HCT116 (cell line): Measurements from ENCODE around the gene NAB1.

Experiments
- CBX3 ChIP-seq: IDR thresholded peaks from 2 replicates; pipeline ENCODE4 v1.6.1; 2012; ENCODE audit warnings: low read depth
- CEBPB ChIP-seq: IDR thresholded peaks from 2 replicates; pipeline ENCODE4 v1.6.1; 2012; ENCODE audit warnings: low read depth
- EGR1 ChIP-seq: IDR thresholded peaks from 2 replicates; pipeline ENCODE4 v1.6.1; 2012; ENCODE audit warnings: low read depth
- EZH2 ChIP-seq: fragments of 200-600 bp; sonication (generic); IDR thresholded peaks from 2 replicates; pipeline ENCODE4 v1.6.1; 2017; ENCODE audit warnings: antibody characterized with exemption, mixed run types
- EZH2phosphoT487 ChIP-seq: fragments of 200-600 bp; IDR thresholded peaks from 2 replicates; pipeline ENCODE4 v1.6.1; 2018; ENCODE audit warnings: antibody characterized with exemption, borderline replicate concordance
- JUND ChIP-seq: IDR thresholded peaks from 2 replicates; pipeline ENCODE4 v1.6.1; 2012
- POLR2A ChIP-seq: IDR thresholded peaks from 2 replicates; pipeline ENCODE4 v1.7.0; 2011; ENCODE audit warnings: borderline replicate concordance; ENCODE audit not compliant: insufficient read depth, insufficient read length; ENCODE audit errors: extremely low read depth
- POLR2AphosphoS5 ChIP-seq: IDR thresholded peaks from 2 replicates; pipeline ENCODE4 v1.6.1; 2011; ENCODE audit warnings: mild to moderate bottlenecking, low read depth, low read length, moderate library complexity
- SIN3A ChIP-seq: IDR thresholded peaks from 2 replicates; pipeline ENCODE4 v1.6.1; 2012; ENCODE audit warnings: low read depth
- TCF7L2 ChIP-seq: IDR thresholded peaks from 2 replicates; pipeline ENCODE4 v1.7.0; 2011; ENCODE audit warnings: borderline replicate concordance, inconsistent platforms; ENCODE audit not compliant: insufficient read depth, insufficient read length; ENCODE audit errors: extremely low read depth
- YY1 ChIP-seq: IDR thresholded peaks from 2 replicates; pipeline ENCODE4 v1.6.1; 2011; ENCODE audit warnings: low read length, low read depth, moderate library complexity, mild to moderate bottlenecking; ENCODE audit not compliant: insufficient replicate concordance; ENCODE audit errors: extremely low read depth
- TF ChIP-seq, protein P1 (sequence below): IDR thresholded peaks from 2 replicates; pipeline ENCODE4 v1.6.1; 2012; ENCODE audit warnings: low read depth
- TF ChIP-seq, protein P2 (sequence below), 3 experiments: fragments of 200-600 bp in 1 of 3; sonication (generic) in 1 of 3; IDR thresholded peaks in 2 of 3; conservative IDR thresholded peaks in 1 of 3; 2 replicates each; pipeline ENCODE4 v1.5.1; 2012 to 2017; ENCODE audit warnings: low read depth in 2 of 3, low read length in 2 of 3, antibody characterized with exemption in 1 of 3, borderline replicate concordance in 1 of 3, control low read depth in 1 of 3, mild to moderate bottlenecking in 1 of 3, mixed read lengths in 1 of 3, mixed run types in 1 of 3, moderate library complexity in 1 of 3; ENCODE audit not compliant: insufficient read depth in 1 of 3
- TF ChIP-seq, protein P3 (sequence below): IDR thresholded peaks from 2 replicates; pipeline ENCODE4 v1.6.1; 2012

DNA sequence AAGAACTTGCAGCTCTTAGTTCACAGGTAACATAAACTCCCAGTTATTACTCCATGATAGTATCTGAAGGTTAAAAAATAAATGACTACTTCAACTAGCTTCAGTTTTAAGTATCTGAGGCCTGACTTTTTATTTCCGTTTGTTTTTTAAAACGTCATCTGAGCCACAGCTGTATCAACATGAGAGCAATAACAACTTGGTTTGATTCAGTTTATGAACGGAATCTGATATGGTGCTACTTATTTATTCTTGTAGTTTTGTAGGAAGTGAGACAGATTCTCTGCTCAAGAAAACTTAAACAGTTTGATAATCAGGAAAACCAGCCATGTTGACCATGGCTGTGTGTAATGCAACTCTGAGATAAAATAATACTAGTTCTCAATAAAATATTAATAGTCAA, 34.9 kb downstream of the NAB1 start:
- TF ChIP-seq, protein P1, sequence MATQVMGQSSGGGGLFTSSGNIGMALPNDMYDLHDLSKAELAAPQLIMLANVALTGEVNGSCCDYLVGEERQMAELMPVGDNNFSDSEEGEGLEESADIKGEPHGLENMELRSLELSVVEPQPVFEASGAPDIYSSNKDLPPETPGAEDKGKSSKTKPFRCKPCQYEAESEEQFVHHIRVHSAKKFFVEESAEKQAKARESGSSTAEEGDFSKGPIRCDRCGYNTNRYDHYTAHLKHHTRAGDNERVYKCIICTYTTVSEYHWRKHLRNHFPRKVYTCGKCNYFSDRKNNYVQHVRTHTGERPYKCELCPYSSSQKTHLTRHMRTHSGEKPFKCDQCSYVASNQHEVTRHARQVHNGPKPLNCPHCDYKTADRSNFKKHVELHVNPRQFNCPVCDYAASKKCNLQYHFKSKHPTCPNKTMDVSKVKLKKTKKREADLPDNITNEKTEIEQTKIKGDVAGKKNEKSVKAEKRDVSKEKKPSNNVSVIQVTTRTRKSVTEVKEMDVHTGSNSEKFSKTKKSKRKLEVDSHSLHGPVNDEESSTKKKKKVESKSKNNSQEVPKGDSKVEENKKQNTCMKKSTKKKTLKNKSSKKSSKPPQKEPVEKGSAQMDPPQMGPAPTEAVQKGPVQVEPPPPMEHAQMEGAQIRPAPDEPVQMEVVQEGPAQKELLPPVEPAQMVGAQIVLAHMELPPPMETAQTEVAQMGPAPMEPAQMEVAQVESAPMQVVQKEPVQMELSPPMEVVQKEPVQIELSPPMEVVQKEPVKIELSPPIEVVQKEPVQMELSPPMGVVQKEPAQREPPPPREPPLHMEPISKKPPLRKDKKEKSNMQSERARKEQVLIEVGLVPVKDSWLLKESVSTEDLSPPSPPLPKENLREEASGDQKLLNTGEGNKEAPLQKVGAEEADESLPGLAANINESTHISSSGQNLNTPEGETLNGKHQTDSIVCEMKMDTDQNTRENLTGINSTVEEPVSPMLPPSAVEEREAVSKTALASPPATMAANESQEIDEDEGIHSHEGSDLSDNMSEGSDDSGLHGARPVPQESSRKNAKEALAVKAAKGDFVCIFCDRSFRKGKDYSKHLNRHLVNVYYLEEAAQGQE: no peak
- no peak for TF ChIP-seq POLR2A
- TF ChIP-seq POLR2AphosphoS5: no peak
- no peak for TF ChIP-seq CBX3
- no peak for TF ChIP-seq EZH2
- TF ChIP-seq CEBPB: no peak
- no peak for TF ChIP-seq EGR1
- no peak for TF ChIP-seq JUND
- TF ChIP-seq, protein P2, sequence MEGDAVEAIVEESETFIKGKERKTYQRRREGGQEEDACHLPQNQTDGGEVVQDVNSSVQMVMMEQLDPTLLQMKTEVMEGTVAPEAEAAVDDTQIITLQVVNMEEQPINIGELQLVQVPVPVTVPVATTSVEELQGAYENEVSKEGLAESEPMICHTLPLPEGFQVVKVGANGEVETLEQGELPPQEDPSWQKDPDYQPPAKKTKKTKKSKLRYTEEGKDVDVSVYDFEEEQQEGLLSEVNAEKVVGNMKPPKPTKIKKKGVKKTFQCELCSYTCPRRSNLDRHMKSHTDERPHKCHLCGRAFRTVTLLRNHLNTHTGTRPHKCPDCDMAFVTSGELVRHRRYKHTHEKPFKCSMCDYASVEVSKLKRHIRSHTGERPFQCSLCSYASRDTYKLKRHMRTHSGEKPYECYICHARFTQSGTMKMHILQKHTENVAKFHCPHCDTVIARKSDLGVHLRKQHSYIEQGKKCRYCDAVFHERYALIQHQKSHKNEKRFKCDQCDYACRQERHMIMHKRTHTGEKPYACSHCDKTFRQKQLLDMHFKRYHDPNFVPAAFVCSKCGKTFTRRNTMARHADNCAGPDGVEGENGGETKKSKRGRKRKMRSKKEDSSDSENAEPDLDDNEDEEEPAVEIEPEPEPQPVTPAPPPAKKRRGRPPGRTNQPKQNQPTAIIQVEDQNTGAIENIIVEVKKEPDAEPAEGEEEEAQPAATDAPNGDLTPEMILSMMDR (IDR thresholded peaks at IDR 0.05 in 2 of 3, conservative IDR thresholded peaks at IDR 0.05 in 1 of 3; ENCODE audit: borderline replicate concordance in 1 of 3, insufficient read depth in 1 of 3, low read depth in 2 of 3, low read length in 2 of 3): no peak
- no peak for TF ChIP-seq YY1
- no peak for TF ChIP-seq TCF7L2
- TF ChIP-seq, protein P3, sequence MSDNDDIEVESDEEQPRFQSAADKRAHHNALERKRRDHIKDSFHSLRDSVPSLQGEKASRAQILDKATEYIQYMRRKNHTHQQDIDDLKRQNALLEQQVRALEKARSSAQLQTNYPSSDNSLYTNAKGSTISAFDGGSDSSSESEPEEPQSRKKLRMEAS: no peak
- no peak for TF ChIP-seq EZH2phosphoT487
- TF ChIP-seq SIN3A: no peak
